Fibroblast of skin of scalp (primary cell): ENCODE data around the gene CCRL2. TPM values are rescaled to one million over a fixed set of nuclear protein-coding genes. Genes with fewer than 3 reads are reported as not detected.

Source experiments
- DNase-seq: peaks from one replicate; pipeline ENCODE4 v3.0.0-alpha.2; 2013
- polyA plus RNA-seq, 2 experiments: library from polyadenylated mRNA; unstranded; fragments of 120-200 nt; gene quantifications; one replicate each; pipeline ENCODE4 v1.2.1, GENCODE V29; 2013; ENCODE audit not compliant: insufficient read length in 2 of 2

CCRL2 gene, protein sequence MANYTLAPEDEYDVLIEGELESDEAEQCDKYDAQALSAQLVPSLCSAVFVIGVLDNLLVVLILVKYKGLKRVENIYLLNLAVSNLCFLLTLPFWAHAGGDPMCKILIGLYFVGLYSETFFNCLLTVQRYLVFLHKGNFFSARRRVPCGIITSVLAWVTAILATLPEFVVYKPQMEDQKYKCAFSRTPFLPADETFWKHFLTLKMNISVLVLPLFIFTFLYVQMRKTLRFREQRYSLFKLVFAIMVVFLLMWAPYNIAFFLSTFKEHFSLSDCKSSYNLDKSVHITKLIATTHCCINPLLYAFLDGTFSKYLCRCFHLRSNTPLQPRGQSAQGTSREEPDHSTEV
- not detected for polyA plus RNA-seq (2013, experiment 1 of 2; ENCODE audit: insufficient read length)
- not detected for polyA plus RNA-seq (2013, experiment 2 of 2; ENCODE audit: insufficient read length)

DNA sequence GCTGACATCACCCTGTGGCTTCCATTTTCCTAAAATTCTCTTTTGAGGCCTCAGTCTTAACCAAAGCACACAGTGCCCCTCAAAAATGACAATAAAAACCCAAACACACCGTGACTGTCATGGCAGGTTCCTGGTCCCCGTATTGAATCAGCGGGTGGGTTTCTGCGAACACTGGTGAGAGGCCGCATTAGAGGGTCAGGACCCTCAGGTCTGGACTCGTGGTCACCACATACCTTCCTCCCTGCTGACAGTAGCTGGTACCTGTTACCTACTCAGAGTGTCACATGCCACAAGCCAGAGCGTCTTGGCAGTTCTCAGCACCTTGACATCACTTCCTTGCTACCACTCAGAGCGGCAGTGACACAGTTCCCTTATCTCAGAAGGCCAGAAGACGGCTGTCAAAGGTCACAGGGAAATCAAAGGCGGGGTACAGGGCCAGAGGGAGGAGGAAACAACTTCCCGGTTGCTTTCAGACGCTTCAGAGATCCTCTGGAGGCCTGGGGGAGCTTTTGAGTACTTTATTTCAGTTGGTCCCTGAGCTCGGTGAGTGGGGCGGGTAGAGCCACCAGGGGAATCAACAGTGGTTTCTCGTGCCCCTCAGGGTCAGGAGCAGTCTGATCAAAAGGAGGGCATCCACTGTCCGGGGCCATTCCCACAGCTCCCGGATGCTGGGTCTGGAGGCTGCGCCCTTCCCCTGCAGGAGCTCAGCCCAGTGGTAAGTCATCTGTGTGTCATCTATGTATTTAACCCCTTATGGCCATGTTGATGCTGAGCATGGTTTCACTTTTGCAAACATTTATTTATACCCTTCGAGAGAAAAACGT is at the start of gene CCRL2, which contains the start of gene CCR5AS:
Gene CCRL2, plus strand, starts transcription at position 472 of the 824 bp plus-strand sequence. CDS start 821 bp downstream, outside the sequence.
Gene CCR5AS, minus strand, starts transcription at position 279 of the 824 bp plus-strand sequence.
- DNase-seq, result peak; percentile 58

GRCh38 chr3:46358466-46358865 is 48.6 kb upstream of the CCRL2 start:
- no peak for DNase-seq

DNA sequence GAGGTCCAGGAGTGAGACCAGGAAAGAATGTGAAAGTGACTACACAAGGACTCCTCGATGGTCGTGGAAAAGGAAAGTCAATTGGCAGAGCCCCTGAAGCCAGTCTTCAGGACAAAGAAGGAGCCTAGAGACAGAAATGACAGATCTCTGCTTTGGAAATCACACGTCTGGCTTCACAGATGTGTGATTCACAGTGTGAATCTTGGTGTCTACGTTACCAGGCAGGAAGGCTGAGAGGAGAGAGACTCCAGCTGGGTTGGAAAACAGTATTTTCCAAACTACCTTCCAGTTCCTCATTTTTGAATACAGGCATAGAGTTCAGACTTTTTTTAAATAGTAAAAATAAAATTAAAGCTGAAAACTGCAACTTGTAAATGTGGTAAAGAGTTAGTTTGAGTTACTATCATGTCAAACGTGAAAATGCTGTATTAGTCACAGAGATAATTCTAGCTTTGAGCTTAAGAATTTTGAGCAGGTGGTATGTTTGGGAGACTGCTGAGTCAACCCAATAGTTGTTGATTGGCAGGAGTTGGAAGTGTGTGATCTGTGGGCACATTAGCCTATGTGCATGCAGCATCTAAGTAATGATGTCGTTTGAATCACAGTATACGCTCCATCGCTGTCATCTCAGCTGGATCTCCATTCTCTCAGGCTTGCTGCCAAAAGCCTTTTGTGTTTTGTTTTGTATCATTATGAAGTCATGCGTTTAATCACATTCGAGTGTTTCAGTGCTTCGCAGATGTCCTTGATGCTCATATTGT is 47.1 kb upstream of the CCRL2 start:
- DNase-seq, result peak; percentile 53

DNA sequence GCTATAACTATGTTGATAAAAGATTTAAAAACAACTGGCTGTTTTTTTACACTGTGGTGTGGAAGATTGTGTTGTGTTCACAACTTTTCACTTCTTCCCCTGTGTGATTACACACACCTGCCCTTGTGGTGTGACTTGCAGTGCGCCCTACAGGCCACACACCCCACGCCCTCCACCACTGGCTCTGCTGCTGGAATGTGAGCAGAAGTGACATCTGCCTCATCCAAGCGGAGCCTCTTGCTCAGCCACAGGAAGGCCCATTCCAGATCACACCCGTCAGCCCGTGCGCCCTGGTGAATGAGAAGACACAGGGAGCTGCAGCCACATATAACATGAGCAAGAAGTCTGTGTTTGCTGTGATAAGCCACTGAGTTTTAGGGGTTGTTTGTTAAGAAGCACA is 46.2 kb upstream of the CCRL2 start:
- DNase-seq, result peak; percentile 45

DNA sequence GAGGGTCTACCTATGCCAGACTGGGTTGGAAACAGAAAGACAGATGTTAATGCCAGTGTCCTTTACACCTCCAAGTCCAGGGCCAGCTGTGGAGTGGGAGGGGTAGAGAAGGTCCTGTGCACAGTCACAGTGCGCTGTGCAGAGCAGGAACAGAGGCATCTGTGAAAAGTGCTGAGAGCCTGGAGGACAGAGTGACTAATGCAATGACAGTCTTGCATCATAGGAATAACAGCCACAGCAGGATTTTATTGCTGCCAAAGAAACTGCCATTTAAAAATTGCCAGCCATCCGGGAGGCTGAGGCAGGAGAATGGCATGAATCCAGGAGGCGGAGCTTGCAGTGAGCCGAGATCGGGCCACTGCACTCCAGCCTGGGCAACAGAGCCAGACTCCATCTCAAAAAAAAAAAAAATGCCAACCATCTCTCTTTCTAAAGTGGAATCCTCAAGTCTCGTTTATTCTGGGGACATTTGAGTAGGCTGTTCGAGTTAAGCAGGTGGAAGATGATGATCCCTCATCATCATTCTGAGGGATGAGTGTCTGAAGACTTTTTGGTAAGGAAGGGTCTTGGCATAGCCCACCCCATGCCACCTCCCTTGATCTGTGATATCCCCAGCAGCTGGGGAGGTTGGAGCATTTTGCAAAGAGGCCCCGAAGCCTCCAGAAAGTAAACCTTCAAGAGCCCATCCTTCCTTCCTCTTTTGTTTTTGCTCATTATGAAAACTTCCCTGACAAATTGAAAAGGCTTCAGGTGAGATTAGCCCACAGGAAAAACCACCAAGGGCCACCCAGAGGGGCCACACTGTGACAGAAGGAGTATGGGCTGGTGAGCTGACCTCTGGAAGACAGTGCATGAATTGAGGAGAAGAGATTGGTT is 45.4 kb upstream of the CCRL2 start:
- DNase-seq, result peak; percentile 75

DNA sequence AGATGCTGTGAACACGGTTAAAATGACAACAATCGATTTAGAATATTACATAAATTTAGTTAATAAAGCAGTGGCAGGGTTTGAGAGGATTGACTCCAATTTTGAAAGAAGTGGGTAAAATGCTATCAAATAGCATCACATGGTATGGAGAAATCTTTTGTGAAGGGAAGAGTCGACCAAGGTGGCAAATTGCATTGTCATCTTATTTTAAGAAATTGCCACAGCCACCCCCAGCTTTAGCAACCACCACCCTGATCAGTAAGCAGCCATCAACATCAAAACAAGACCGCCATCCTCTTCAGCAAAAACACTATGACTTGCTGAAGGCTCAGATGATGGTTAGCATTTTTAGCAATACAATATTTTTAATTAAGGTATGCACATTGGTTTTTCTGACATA is 42.0 kb upstream of the CCRL2 start:
- no peak for DNase-seq

GRCh38 chr3:46365737-46366524 is 41.1 kb upstream of the CCRL2 start:
- DNase-seq, result no peak

- no peak for DNase-seq
These were observed 39.2 kb upstream of the CCRL2 start for GRCh38 chr3:46367811-46368210.

- no peak for DNase-seq
These were observed 38.5 kb upstream of the CCRL2 start for GRCh38 chr3:46368569-46368968.

- DNase-seq, result no peak
These were observed 37.9 kb upstream of the CCRL2 start for GRCh38 chr3:46369151-46369550.

- DNase-seq, result no peak
These were observed 37.4 kb upstream of the CCRL2 start for GRCh38 chr3:46369675-46370132.

GRCh38 chr3:46370839-46371518 is 36.1 kb upstream of the CCRL2 start, which contains the start of gene CCR5:
CCR5 (plus strand) TSS chr3:46370946; CDS start chr3:46372903, 1,957 bp downstream.
- DNase-seq, result no peak

- no peak for DNase-seq
These were observed 35.3 kb upstream of the CCRL2 start for GRCh38 chr3:46371519-46372340.

- peak; percentile 16 for DNase-seq
These were observed 34.3 kb upstream of the CCRL2 start for GRCh38 chr3:46372492-46373359.

DNA sequence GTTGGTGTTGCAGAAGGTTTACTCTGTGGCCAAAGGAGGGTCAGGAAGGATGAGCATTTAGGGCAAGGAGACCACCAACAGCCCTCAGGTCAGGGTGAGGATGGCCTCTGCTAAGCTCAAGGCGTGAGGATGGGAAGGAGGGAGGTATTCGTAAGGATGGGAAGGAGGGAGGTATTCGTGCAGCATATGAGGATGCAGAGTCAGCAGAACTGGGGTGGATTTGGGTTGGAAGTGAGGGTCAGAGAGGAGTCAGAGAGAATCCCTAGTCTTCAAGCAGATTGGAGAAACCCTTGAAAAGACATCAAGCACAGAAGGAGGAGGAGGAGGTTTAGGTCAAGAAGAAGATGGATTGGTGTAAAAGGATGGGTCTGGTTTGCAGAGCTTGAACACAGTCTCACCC is 32.3 kb upstream of the CCRL2 start:
- DNase-seq, result no peak

GRCh38 chr3:46375218-46375617 is 31.8 kb upstream of the CCRL2 start:
- no peak for DNase-seq

DNA sequence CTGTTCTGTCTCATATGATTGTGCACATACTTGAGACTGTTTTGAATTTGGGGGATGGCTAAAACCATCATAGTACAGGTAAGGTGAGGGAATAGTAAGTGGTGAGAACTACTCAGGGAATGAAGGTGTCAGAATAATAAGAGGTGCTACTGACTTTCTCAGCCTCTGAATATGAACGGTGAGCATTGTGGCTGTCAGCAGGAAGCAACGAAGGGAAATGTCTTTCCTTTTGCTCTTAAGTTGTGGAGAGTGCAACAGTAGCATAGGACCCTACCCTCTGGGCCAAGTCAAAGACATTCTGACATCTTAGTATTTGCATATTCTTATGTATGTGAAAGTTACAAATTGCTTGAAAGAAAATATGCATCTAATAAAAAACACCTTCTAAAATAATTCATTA is 31.2 kb upstream of the CCRL2 start:
- DNase-seq, result no peak

- peak; percentile 45 for DNase-seq
These were observed 28.6 kb upstream of the CCRL2 start for GRCh38 chr3:46378426-46378942.
